SU-DHL-6 (cell line): Measurements from ENCODE around the gene CLEC5A.

ENCODE experiments used
- EZH2phosphoT487 ChIP-seq: fragments of 200-600 bp; sonication (generic), shearing (Covaris generic); conservative IDR thresholded peaks from 2 replicates; pipeline ENCODE4 v1.6.1; 2018; ENCODE audit warnings: mild to moderate bottlenecking, antibody characterized with exemption, low read length, moderate library complexity, mixed read lengths
- TF ChIP-seq, protein P1 (sequence below): fragments of 200-600 bp; sonication (generic); IDR thresholded peaks from one replicate; pipeline ENCODE4 v1.5.1; 2017; ENCODE audit warnings: antibody characterized with exemption, mild to moderate bottlenecking, low read length, moderate library complexity; ENCODE audit not compliant: insufficient read depth, poor library complexity, severe bottlenecking

DNA sequence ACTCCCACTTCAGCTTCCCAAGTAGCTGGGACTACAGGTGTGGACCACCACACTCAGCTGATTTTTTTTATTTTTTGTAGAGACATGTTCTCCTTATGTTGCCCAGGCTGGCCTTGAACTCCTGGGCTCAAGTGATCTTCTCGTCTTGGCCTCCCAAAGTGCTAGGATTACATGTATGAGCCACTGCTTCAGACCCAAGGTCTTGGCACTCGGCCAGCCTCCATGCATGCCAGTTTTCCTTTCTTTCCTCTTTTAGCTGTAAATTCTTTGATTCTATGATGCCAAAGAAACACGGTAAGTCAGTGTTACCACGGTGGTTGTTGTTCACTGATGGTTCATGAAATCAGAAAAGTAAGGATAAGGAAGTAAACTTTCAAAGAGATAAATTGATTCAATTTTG is 45.9 kb upstream of the CLEC5A start:
- TF ChIP-seq, protein P1, sequence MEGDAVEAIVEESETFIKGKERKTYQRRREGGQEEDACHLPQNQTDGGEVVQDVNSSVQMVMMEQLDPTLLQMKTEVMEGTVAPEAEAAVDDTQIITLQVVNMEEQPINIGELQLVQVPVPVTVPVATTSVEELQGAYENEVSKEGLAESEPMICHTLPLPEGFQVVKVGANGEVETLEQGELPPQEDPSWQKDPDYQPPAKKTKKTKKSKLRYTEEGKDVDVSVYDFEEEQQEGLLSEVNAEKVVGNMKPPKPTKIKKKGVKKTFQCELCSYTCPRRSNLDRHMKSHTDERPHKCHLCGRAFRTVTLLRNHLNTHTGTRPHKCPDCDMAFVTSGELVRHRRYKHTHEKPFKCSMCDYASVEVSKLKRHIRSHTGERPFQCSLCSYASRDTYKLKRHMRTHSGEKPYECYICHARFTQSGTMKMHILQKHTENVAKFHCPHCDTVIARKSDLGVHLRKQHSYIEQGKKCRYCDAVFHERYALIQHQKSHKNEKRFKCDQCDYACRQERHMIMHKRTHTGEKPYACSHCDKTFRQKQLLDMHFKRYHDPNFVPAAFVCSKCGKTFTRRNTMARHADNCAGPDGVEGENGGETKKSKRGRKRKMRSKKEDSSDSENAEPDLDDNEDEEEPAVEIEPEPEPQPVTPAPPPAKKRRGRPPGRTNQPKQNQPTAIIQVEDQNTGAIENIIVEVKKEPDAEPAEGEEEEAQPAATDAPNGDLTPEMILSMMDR: no peak
- TF ChIP-seq EZH2phosphoT487: no peak
